Measurements from ENCODE around the gene SAMD14.

DNA sequence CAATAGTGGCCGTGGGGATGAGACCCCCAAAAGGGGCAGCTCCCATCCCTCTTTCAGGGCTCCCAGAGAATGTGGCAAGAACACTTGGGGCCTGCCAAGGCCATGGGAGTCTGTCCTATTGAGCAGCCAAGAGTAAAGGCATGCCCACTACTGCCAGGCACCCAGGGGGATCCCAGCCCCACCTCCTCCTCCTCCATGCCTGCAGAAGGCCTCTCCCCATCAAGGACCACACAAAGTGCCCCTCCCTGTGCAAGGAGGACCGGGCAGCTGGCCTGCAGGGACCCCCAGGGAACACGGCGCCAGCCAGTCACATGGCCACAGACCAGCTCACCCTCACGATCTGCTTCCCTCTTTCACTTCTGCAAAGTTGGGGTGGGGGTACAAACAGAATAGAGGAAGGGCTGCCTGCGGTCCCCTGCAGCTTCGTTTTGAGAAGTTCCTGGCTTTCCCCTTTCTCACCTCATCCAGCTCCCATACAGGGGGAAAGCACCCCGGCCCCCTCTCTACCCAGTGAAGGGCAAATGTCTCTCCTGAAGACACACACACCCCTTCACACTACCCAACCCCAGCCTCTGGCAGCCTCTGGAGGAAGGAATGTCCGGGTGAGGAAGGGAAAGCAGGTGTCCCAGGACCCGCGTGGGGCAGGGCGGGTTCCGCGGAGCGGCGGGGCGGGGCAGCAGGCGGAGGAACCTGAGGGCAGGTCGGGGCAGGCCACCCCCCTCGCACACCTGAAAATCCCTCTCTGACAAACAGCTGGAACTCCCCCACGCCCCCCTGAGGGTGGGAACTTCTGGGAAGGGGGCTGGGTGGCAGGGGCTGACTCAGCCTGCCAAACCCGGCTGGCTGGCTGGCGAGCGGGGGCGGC lies 18.5 kb upstream of the SAMD14 start:
- TF ChIP-seq CTCF (conservative IDR thresholded peaks at IDR 0.05; ENCODE audit: low read depth, low read length) (peak; percentile 39), RAD21 (IDR thresholded peaks at IDR 0.05; ENCODE audit: low read length) (0 out of 2 replicates have a peak, but pooled peaks have one; percentile 17)
